Panc1 (cell line): ENCODE measurements around the gene ABCC8. TPM values are rescaled to one million over a fixed set of nuclear protein-coding genes. Genes with fewer than 3 reads are reported as not detected.

ENCODE experiments used
- ATAC-seq: fragments of 200-7000 bp; cut with Tn5 transposase; 2 replicates; pipeline ENCODE4 v1.9.1; 2020; ENCODE audit warnings: mild to moderate bottlenecking, moderate library complexity
- BruUV-seq: library from RNA; stranded (reverse); fragments of 400-500 nt; replicated peaks from 2 replicates; lab custom pipeline; 2021; lab: Mats Ljungman, UMichigan
- CTCF ChIA-PET: fragments of 300-600 bp; sonication (Branson Sonifier 250); formaldehyde crosslinking; loops from one replicate; lab custom pipeline; 2022; ENCODE audit warnings: antibody characterized with exemption; lab: Charles Lee
- POLR2A ChIA-PET: fragments of 300-600 bp; sonication (Branson Sonifier 250); formaldehyde crosslinking; loops from one replicate; lab custom pipeline; 2022; ENCODE audit warnings: antibody characterized with exemption; lab: Charles Lee
- DNase-seq: peaks from one replicate; pipeline ENCODE4 v3.0.0-alpha.2; 2010; ENCODE audit warnings: low read depth, low spot score
- H3K27ac ChIP-seq: 2 replicates; pipeline ENCODE4 v1.5.1; 2011; ENCODE audit warnings: mild to moderate bottlenecking, low read length, inconsistent platforms
- H3K27me3 ChIP-seq: fragments of 200-500 bp; sonication (Bioruptor generic); 2 replicates; pipeline ENCODE4 v1.6.0; 2014; ENCODE audit warnings: low read length, inconsistent platforms; ENCODE audit not compliant: control insufficient read depth, insufficient read depth
- H3K36me3 ChIP-seq: fragments of 200-500 bp; sonication (Bioruptor generic); 2 replicates; pipeline ENCODE4 v1.5.1; 2014; ENCODE audit warnings: inconsistent platforms, mild to moderate bottlenecking, low read length, moderate library complexity; ENCODE audit not compliant: control insufficient read depth, insufficient read depth
- H3K4me1 ChIP-seq: 2 replicates; pipeline ENCODE4 v1.5.1; 2011; ENCODE audit warnings: inconsistent platforms, mild to moderate bottlenecking, low read length, moderate library complexity; ENCODE audit not compliant: control insufficient read depth, insufficient read depth
- H3K4me3 ChIP-seq, 2 experiments: 2 replicates each; pipeline ENCODE4 v1.5.1; 2011 to 2012; ENCODE audit warnings: low read depth in 2 of 2, low read length in 2 of 2, mild to moderate bottlenecking in 2 of 2, inconsistent platforms in 1 of 2, moderate library complexity in 1 of 2
- H3K9me3 ChIP-seq: fragments of 200-500 bp; sonication (Bioruptor generic); 2 replicates; pipeline ENCODE4 v1.5.1; 2014; ENCODE audit warnings: low read depth, mild to moderate bottlenecking, inconsistent platforms, low read length, moderate library complexity; ENCODE audit not compliant: control insufficient read depth, insufficient read depth
- POLR2AphosphoS5 ChIP-seq: IDR thresholded peaks from 2 replicates; pipeline ENCODE4 v1.6.1; 2012; ENCODE audit warnings: mild to moderate bottlenecking, low read depth, low read length, moderate library complexity
- SIN3A ChIP-seq: IDR thresholded peaks from 2 replicates; pipeline ENCODE4 v1.6.1; 2012; ENCODE audit warnings: low read depth, mild to moderate bottlenecking, low read length, moderate library complexity, borderline replicate concordance; ENCODE audit not compliant: insufficient read depth
- TCF7L2 ChIP-seq: IDR thresholded peaks from 2 replicates; pipeline ENCODE4 v1.6.1; 2011; ENCODE audit warnings: mild to moderate bottlenecking, low read depth, low read length, inconsistent platforms
- in situ Hi-C: cut with HindIII; loops from 2 replicates; pipeline ENCODE4 v1.10.0; 2016; ENCODE audit warnings: low sequenced_read_pairs, low pct_unique_long_range_greater_than_20kb
- intact Hi-C: fragments of 100-400 bp; cut with micrococcal nuclease; formaldehyde crosslinking; loops from one replicate; pipeline ENCODE4 v1.10.0; 2022; ENCODE audit not compliant: unreplicated experiment
- total RNA-seq: library from RNA; stranded (reverse); gene quantifications from one replicate; pipeline ENCODE4 v1.2.1, GENCODE V29; 2021; ENCODE audit not compliant: unreplicated experiment
- TF ChIP-seq, protein P1 (sequence below): fragments of 450-650 bp; IDR thresholded peaks from 2 replicates; pipeline ENCODE4 v1.5.1; 2017; ENCODE audit warnings: mild to moderate bottlenecking
- TF ChIP-seq, protein P2 (sequence below), 2 experiments: IDR thresholded peaks; 2 replicates each; pipeline ENCODE4 v1.6.1; 2011 to 2012; ENCODE audit warnings: low read depth in 2 of 2, control low read depth in 1 of 2, low read length in 1 of 2, mild to moderate bottlenecking in 1 of 2, moderate library complexity in 1 of 2; ENCODE audit not compliant: insufficient read depth in 1 of 2

Gene ABCC8
- total RNA-seq, 1 experiment from 2014 or later = 0.18 TPM

GRCh38 chr11:17479284-17480214 is 2.9 kb upstream of the ABCC8 start:
- POLR2A ChIA-PET = no interaction called here
- in situ Hi-C loops (no loop called here), intact Hi-C loops (no loop called here)
- Histone ChIP-seq H3K9me3 (no peaks in the 10 kb centered on the region), H3K27me3 (peaks cover 16% of the 10 kb centered on the region), H3K36me3 (no peaks in the 10 kb centered on the region), H3K27ac (no peak overlapping the region), H3K4me3 (no peak overlapping the region), H3K4me1 (no peaks in the 10 kb centered on the region)
- no peak; the same call in 1 of the 2 replicates for ATAC-seq
- BruUV-seq = no TSS peak
- CTCF ChIA-PET = no interaction called here
- TF ChIP-seq TCF7L2 = no peak
- TF ChIP-seq POLR2AphosphoS5 = no peak
- TF ChIP-seq, protein P1, sequence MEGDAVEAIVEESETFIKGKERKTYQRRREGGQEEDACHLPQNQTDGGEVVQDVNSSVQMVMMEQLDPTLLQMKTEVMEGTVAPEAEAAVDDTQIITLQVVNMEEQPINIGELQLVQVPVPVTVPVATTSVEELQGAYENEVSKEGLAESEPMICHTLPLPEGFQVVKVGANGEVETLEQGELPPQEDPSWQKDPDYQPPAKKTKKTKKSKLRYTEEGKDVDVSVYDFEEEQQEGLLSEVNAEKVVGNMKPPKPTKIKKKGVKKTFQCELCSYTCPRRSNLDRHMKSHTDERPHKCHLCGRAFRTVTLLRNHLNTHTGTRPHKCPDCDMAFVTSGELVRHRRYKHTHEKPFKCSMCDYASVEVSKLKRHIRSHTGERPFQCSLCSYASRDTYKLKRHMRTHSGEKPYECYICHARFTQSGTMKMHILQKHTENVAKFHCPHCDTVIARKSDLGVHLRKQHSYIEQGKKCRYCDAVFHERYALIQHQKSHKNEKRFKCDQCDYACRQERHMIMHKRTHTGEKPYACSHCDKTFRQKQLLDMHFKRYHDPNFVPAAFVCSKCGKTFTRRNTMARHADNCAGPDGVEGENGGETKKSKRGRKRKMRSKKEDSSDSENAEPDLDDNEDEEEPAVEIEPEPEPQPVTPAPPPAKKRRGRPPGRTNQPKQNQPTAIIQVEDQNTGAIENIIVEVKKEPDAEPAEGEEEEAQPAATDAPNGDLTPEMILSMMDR = no peak
- TF ChIP-seq, protein P2, sequence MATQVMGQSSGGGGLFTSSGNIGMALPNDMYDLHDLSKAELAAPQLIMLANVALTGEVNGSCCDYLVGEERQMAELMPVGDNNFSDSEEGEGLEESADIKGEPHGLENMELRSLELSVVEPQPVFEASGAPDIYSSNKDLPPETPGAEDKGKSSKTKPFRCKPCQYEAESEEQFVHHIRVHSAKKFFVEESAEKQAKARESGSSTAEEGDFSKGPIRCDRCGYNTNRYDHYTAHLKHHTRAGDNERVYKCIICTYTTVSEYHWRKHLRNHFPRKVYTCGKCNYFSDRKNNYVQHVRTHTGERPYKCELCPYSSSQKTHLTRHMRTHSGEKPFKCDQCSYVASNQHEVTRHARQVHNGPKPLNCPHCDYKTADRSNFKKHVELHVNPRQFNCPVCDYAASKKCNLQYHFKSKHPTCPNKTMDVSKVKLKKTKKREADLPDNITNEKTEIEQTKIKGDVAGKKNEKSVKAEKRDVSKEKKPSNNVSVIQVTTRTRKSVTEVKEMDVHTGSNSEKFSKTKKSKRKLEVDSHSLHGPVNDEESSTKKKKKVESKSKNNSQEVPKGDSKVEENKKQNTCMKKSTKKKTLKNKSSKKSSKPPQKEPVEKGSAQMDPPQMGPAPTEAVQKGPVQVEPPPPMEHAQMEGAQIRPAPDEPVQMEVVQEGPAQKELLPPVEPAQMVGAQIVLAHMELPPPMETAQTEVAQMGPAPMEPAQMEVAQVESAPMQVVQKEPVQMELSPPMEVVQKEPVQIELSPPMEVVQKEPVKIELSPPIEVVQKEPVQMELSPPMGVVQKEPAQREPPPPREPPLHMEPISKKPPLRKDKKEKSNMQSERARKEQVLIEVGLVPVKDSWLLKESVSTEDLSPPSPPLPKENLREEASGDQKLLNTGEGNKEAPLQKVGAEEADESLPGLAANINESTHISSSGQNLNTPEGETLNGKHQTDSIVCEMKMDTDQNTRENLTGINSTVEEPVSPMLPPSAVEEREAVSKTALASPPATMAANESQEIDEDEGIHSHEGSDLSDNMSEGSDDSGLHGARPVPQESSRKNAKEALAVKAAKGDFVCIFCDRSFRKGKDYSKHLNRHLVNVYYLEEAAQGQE (IDR thresholded peaks at IDR 0.05; ENCODE audit: insufficient read depth in 1 of 2, low read depth in 2 of 2, low read length in 1 of 2) = no peak
- TF ChIP-seq SIN3A = no peak
- DNase-seq = no peak

DNA sequence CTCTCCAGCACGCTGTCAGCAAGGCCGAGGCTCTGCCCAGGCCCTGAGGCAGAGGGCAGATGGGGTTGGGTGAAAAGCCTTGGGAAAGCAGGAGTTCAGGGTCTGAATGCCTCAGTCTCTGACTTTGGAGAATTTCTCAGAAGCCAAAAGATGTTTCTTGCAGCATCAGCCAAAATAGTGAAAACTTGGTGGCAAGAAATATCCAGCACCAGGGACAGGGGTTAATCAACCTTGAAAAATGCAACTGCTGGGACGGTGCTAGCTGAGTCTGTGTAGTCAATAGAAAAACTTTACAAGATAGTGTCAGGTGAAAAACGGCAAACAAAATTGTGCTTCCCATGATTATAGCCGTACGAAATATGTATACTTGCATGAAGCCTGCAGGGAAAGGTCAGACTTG is 1.4 kb upstream of the ABCC8 start:
- ATAC-seq = no peak
- H3K9me3 ChIP-seq = no peaks in the 10 kb centered on the region
- CTCF ChIA-PET = no interaction called here
- peaks cover 16% of the 10 kb centered on the region for H3K27me3 ChIP-seq
- in situ Hi-C loops = no loop called here
- no peaks in the 10 kb centered on the region for H3K36me3 ChIP-seq
- intact Hi-C loops = no loop called here
- BruUV-seq = no TSS peak
- no peak overlapping the region for H3K27ac ChIP-seq
- POLR2A ChIA-PET = no interaction called here
- H3K4me3 ChIP-seq = no peak overlapping the region
- H3K4me1 ChIP-seq = no peaks in the 10 kb centered on the region
- DNase-seq = no peak
- TF ChIP-seq, protein P1 = no peak
- no peak for TF ChIP-seq POLR2AphosphoS5
- TF ChIP-seq SIN3A = no peak
- no peak for TF ChIP-seq TCF7L2
- TF ChIP-seq, protein P2 (IDR thresholded peaks at IDR 0.05; ENCODE audit: insufficient read depth in 1 of 2, low read depth in 2 of 2, low read length in 1 of 2) = peak; percentile 70 to 75; a peak in 3 of 4 replicates
